Heart right ventricle (tissue), 16 donors: ENCODE data around the gene RASA1. TPM values are rescaled to one million over a fixed set of nuclear protein-coding genes. Genes with fewer than 3 reads are reported as not detected.
"Not testable (repeated sequence)": the region's sequence is repeated elsewhere in the genome, so short reads cannot be mapped to it uniquely, and the experiment has no call there.

Experiments
- ATAC-seq, 8 donors: fragments of 200-7000 bp; cut with Tn5 transposase; one replicate each; pipeline ENCODE4 v1.9.1; 2020; ENCODE audit warnings: mild to moderate bottlenecking in 8 of 8, moderate library complexity in 8 of 8, moderate number of reproducible peaks in 1 of 8
- DNase-seq, 2 donors: peaks; one replicate each; pipeline ENCODE4 v3.0.0-alpha.2; 2020
- H3K27ac ChIP-seq, 10 donors: fragments of 200-600 bp; sonication (generic) in 2 of 10; one replicate each; pipeline versions ENCODE4 v1.5.0 to v1.8.0; 2020 to 2022; ENCODE audit warnings: mild to moderate bottlenecking in 3 of 10
- H3K27me3 ChIP-seq, 7 donors: fragments of 200-600 bp; one replicate each; pipeline ENCODE4 v1.8.0; 2021 to 2022; ENCODE audit warnings: mild to moderate bottlenecking in 2 of 7
- H3K36me3 ChIP-seq, 9 donors: fragments of 200-600 bp; sonication (generic) in 1 of 9; one replicate each; pipeline versions ENCODE4 v1.5.0 to v1.8.0; 2020 to 2022; ENCODE audit warnings: mild to moderate bottlenecking in 2 of 9
- H3K4me1 ChIP-seq, 9 donors: fragments of 200-600 bp; sonication (generic) in 1 of 9; one replicate each; pipeline versions ENCODE4 v1.5.0 to v1.8.0; 2020 to 2022; ENCODE audit warnings: mild to moderate bottlenecking in 4 of 9
- H3K4me3 ChIP-seq, 10 donors: fragments of 200-600 bp; sonication (generic) in 2 of 10; one replicate each; pipeline versions ENCODE4 v1.5.0 to v1.8.0; 2020 to 2022; ENCODE audit warnings: mild to moderate bottlenecking in 7 of 10, moderate library complexity in 2 of 10
- H3K9me3 ChIP-seq, 11 donors: fragments of 200-600 bp in 10 of 11; sonication (generic) in 2 of 11; one replicate each; pipeline versions ENCODE4 v1.5.0 to v1.8.0; 2013 to 2022; ENCODE audit warnings: mild to moderate bottlenecking in 2 of 11, control low read depth in 1 of 11, moderate library complexity in 1 of 11
- WGBS, 2 donors: extraction: QIAGEN DNeasy Blood & Tissue Kit; methylation state at CpG; one replicate each; pipeline ENCODE4 v1.1.7; 2013; ENCODE audit warnings: inconsistent platforms in 1 of 2; 5-methylcytosine and 5-hydroxymethylcytosine counted together
- intact Hi-C, 10 donors: fragments of 100-400 bp; cut with DNase I; formaldehyde crosslinking; loops; one replicate each; pipeline versions ENCODE4 v1.11.1 to v1.14.2; 2022
- polyA plus RNA-seq, 2 donors: library from polyadenylated mRNA; stranded (reverse); fragments of 200-250 nt; gene quantifications; one replicate each; pipeline ENCODE4 v1.2.3, GENCODE V29; 2013
- total RNA-seq, 10 donors: library from RNA; stranded (reverse); fragmentation: NEBNext Ultra II Directional in 3 of 10; extraction: Animal tissue kit (Norgen Biotek cat#: 25700) in 3 of 10; gene quantifications; one replicate each; pipeline versions ENCODE4 v1.2.1 to v1.2.4, GENCODE V29; 2021 to 2023
- TF ChIP-seq, protein P1 (sequence below), 9 donors: fragments of 200-600 bp; sonication (generic) in 2 of 9; IDR thresholded peaks; one replicate each; pipeline versions ENCODE4 v1.5.0 to v1.8.0; 2021 to 2022; ENCODE audit warnings: antibody characterized with exemption in 9 of 9, mild to moderate bottlenecking in 5 of 9, moderate library complexity in 1 of 9
- donor health status: Arrhythmogenic right ventricular cardiomyopathy.
- donor health status: ischemic (EF 13 %, LVEDD 7.1; RV severe dilation, severe dysfunction).
- donor health status: healthy with polysubstance abuse.
- donor health status: DM: no; HTN: yes; CAD: no.
- donor health status: DM: no; HTN: no; CAD: no.
- donor health status: ischemic (EF 25% LVEDD 6.9; RV normal size, moderate dysfunction).
- donor health status: ischemic (EF 25% LVEDD 5.7; RV mildly dilated, moderate dysfunction).
- donor health status: healthy.
- donor health status: DM: yes; HTN: yes; CAD: no.
- donor health status: Ischemic cardiomyopathy.
- donor health status: ischemic (EF 35%, LVEDD 5.7; RV mildly dilated, moderate dysfunction).
- donor health status: nonischemic (EF 11% LVEDD 7.7; RV severe dilation, severe dysfunction).
- donor health status: DM: yes; HTN: yes; CAD: no.
- donor health status: PGD.
- donor health status: ischemic (EF 29% LVEDD 5.4; RV normal size, mild dysfunction).
- donor health status: nonischemic (EF 23%, LVEDD 6.1; RV moderate dilation, normal function).

Gene RASA1
- total and polyA plus RNA-seq, 12 donors = 6.5 to 21.0 (median 17.7) TPM

DNA sequence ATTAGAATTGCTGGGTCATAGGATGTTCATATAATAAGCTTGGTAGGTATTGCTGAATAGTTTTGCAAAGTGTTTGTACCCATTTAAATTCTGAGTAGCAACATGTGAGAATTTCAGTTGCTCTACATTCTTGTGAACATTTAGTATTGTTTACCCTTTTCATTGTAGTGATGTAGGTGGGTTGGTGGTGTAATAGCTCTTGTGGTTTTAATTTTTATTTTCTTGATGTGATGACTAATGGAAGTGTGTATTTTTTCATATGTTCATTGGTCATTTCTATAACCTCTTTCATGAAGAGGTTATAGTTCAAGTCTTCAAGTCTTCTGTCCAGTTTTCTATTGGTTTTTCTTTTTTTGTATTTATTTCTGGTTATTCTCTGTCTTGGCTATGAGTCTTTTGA is 34.4 kb downstream of the RASA1 start:
- TF ChIP-seq, protein P1, sequence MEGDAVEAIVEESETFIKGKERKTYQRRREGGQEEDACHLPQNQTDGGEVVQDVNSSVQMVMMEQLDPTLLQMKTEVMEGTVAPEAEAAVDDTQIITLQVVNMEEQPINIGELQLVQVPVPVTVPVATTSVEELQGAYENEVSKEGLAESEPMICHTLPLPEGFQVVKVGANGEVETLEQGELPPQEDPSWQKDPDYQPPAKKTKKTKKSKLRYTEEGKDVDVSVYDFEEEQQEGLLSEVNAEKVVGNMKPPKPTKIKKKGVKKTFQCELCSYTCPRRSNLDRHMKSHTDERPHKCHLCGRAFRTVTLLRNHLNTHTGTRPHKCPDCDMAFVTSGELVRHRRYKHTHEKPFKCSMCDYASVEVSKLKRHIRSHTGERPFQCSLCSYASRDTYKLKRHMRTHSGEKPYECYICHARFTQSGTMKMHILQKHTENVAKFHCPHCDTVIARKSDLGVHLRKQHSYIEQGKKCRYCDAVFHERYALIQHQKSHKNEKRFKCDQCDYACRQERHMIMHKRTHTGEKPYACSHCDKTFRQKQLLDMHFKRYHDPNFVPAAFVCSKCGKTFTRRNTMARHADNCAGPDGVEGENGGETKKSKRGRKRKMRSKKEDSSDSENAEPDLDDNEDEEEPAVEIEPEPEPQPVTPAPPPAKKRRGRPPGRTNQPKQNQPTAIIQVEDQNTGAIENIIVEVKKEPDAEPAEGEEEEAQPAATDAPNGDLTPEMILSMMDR (IDR thresholded peaks at IDR 0.05) = no peak
- peaks cover 0 to 46% (median 13%) of the 10 kb centered on the region in 9 donors for H3K4me1 ChIP-seq
- DNase-seq (no peak), ATAC-seq (no peak)
- peaks cover 0 to 42% (median 5%) of the 10 kb centered on the region in 9 donors for H3K36me3 ChIP-seq
- no peaks in the 10 kb centered on the region for H3K27me3 ChIP-seq
- H3K27ac ChIP-seq = no peak overlapping the region
- H3K9me3 ChIP-seq = no peaks in the 10 kb centered on the region
- no peak overlapping the region for H3K4me3 ChIP-seq
- intact Hi-C loops = no loop called here

DNA sequence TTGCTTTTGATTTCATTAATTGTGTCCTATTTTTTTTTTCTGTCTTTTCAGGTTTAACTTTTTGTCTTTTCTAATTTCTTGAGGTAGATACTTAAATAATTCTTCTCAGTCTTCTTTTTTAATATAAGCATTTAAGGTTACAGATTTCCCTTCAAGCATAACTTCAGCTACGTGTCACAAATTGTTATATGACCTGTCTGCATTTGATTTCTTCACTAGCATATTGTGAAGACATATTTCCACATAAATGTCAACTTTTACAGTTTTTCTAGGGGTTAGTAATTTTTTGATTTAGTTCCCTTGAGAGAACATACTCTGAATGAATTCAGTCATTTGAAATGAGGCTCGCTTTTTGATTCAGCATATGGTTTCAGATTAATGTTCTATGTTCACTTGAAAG is 35.6 kb downstream of the RASA1 start:
- intact Hi-C loops = no loop called here

DNA sequence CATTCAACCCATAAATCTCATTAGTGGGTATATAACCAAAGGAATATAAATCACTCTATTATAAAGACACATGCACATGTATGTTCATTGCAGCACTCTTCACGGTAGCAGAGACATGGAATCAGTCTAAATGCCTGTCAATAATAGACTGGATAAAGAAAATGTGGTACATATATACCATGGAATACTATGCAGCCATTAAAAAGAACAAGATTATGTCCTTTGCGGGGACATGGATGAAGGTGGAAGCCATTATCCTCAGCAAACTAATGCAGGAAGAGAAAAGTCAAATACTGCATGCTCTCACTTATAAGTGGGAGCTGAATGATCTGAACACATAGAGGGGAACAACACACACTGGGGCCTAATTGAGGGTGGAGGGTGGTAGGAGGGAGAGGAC is 38.4 kb downstream of the RASA1 start:
- ATAC-seq, intact Hi-C loops: not testable (repeated sequence)
- 96 to 97% methylated on average over 2 of the region's 2 CpGs for WGBS, 2 donors

More for the DNA sequence above, 35.6 kb downstream of the RASA1 start:
- ATAC-seq = no peak
- Histone ChIP-seq H3K4me1 (peaks cover 0 to 35% (median 4%) of the 10 kb centered on the region in 9 donors), H3K36me3 (peaks cover 0 to 42% (median 5%) of the 10 kb centered on the region in 9 donors), H3K4me3 (no peak overlapping the region), H3K27me3 (no peaks in the 10 kb centered on the region), H3K27ac (no peak overlapping the region), H3K9me3 (no peaks in the 10 kb centered on the region)
- TF ChIP-seq, protein P1 (IDR thresholded peaks at IDR 0.05) = no peak
- DNase-seq = no peak
- 93 to 94% methylated on average over 2 of the region's 2 CpGs for WGBS, 2 donors

DNA sequence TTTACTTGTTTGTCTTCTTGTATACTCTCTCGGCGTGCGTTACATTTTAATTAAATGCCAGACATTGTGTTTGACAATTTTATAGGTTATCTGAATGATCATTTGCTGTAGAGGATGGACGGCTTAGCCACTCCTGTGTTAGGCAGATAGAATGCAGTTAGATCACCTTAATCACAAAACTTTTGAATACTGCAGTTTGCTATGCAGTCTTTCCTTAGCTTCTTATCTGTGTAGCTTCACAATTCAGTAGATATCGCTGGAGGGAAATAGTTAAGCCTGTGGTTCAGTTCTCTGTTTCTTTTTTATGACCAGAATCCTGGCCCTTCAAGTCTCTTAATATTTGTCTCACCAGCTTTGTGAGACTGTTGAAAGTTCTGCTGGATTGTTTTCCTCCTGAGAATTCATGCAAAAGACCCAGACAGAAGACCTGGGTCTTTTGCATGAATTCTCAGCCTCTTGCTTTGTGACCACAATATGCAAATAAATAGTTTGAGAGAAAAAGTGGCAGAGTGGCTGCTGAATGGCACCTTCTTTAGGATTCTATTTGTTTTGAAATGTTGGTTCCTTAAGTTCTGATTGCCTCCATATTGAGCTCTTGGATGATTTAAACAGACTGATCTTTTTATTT is 40.2 kb downstream of the RASA1 start:
- whole genome bisulfite sequencing, 2 donors = 72 to 82% methylated on average over 5 of the region's 5 CpGs
- H3K36me3 ChIP-seq = peaks cover 0 to 40% (median 5%) of the 10 kb centered on the region in 9 donors
- peaks cover 0 to 17% (median 7%) of the 10 kb centered on the region in 9 donors for H3K4me1 ChIP-seq
- DNase-seq = no peak
- no peak overlapping the region for H3K4me3 ChIP-seq
- TF ChIP-seq, protein P1 (IDR thresholded peaks at IDR 0.05) = no peak
- intact Hi-C loops = no loop called here
- no peak for ATAC-seq
- H3K27me3 ChIP-seq = no peaks in the 10 kb centered on the region
- H3K9me3 ChIP-seq = no peaks in the 10 kb centered on the region
- no peak overlapping the region for H3K27ac ChIP-seq

More for the DNA sequence above, 38.4 kb downstream of the RASA1 start:
- not testable (repeated sequence) for H3K27ac ChIP-seq, H3K9me3 ChIP-seq, H3K27me3 ChIP-seq, H3K4me3 ChIP-seq, DNase-seq
- H3K4me1 ChIP-seq = peaks cover 0 to 13% (median 8%) of the 10 kb centered on the region in 9 donors
- H3K36me3 ChIP-seq = peaks cover 0 to 42% (median 5%) of the 10 kb centered on the region in 9 donors
